ENCODE data around the gene CDKAL1.

- TF ChIP-seq CTCF (conservative IDR thresholded peaks at IDR 0.05; ENCODE audit: low read length) (no peak), EZH2phosphoT487 (IDR thresholded peaks at IDR 0.05; ENCODE audit: borderline replicate concordance) (no peak)
Observed at GRCh38 chr6:20486641-20487040, 47.6 kb upstream of the CDKAL1 start.
